ENCODE measurements around the gene PITPNM3.

Gene PITPNM3

DNA sequence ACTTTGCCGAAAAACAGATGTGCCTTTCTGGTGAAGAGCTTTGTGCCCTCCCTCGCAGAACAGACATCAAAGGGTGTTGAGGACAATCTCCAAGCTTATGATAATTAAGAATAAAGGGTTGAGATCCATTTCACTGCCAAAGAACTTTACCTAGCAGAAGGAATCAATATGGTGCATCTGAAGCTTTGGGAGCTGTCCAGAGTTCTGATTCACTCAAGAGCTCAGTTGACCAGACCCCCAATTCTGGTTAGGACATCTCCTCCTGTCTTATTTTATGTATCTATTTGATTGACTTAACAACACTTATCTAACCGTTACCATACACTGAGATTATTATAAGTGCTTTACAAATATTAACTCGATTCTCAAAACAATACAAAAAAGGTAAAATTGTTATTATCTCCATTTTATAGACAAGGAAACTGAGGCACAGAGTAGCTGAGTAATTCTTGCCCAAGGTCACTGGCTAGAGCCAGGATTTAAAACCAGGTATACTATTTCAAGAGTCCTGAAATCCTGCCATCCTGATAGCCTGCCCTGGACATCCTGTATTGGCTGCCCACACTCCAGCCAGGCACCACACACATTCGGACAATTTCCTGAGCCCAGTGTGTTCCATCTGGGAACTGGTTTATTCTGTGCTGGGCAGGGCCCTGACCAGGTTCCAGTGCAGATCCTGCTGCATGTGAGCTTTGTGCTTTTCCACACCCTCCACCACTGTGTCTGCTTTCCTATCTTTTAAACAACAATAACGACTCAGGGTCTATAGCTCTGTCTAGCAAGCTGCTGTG is 29.8 kb downstream of the PITPNM3 start:
- TF ChIP-seq, protein P1, sequence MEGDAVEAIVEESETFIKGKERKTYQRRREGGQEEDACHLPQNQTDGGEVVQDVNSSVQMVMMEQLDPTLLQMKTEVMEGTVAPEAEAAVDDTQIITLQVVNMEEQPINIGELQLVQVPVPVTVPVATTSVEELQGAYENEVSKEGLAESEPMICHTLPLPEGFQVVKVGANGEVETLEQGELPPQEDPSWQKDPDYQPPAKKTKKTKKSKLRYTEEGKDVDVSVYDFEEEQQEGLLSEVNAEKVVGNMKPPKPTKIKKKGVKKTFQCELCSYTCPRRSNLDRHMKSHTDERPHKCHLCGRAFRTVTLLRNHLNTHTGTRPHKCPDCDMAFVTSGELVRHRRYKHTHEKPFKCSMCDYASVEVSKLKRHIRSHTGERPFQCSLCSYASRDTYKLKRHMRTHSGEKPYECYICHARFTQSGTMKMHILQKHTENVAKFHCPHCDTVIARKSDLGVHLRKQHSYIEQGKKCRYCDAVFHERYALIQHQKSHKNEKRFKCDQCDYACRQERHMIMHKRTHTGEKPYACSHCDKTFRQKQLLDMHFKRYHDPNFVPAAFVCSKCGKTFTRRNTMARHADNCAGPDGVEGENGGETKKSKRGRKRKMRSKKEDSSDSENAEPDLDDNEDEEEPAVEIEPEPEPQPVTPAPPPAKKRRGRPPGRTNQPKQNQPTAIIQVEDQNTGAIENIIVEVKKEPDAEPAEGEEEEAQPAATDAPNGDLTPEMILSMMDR (IDR thresholded peaks at IDR 0.05; ENCODE audit: borderline replicate concordance, insufficient read depth, low read depth, low read length) = no peak
- H3K4me3 ChIP-seq (ENCODE audit: low read depth, low read length) = no peak overlapping the region

DNA sequence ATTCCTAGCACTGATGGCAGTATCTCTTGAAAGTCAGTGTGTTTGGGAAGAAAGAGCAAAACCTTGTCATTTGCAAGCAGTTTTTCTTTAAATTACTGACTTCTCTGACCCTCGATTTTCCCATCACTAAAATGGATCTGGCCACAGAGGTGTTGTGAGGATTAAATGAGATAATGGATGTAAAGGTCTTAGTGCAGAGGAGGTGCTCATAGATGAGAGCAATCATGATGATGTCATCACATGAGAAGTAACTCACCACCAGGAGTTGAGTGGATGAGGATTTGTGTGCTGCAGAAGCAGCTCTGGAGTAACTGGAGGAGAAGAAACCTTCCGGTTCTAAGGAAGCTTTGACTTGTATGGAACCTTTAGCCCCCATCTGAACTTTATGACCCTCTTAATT is 30.6 kb downstream of the PITPNM3 start:
- TF ChIP-seq, protein P1 (IDR thresholded peaks at IDR 0.05; ENCODE audit: borderline replicate concordance, insufficient read depth, low read depth, low read length) = no peak

DNA sequence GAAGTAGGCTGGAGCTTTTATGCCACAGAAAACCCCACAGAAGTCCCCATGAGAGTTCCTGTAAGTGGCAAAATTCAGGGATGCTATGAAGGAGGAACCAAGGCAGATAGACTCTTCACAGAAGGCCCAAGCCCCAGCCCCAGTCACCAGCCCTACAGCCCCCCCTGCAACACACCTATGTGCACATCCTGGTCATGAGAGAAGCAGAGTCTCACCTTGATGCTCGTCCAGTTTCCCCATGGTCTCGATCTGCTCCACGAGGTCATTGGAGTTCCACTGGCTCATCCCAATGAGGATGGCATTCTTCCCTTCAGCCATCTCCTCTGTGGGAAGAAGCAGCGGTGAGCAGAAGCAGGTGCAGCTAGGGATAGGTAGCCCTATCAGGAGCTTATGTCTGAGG is 31.2 kb downstream of the PITPNM3 start:
- no peak overlapping the region for H3K4me3 ChIP-seq (ENCODE audit: low read depth, low read length)
- TF ChIP-seq, protein P1 (IDR thresholded peaks at IDR 0.05; ENCODE audit: borderline replicate concordance, insufficient read depth, low read depth, low read length) = no peak

More for the DNA sequence above, 30.6 kb downstream of the PITPNM3 start:
- no peak overlapping the region for H3K4me3 ChIP-seq (ENCODE audit: low read depth, low read length)

DNA sequence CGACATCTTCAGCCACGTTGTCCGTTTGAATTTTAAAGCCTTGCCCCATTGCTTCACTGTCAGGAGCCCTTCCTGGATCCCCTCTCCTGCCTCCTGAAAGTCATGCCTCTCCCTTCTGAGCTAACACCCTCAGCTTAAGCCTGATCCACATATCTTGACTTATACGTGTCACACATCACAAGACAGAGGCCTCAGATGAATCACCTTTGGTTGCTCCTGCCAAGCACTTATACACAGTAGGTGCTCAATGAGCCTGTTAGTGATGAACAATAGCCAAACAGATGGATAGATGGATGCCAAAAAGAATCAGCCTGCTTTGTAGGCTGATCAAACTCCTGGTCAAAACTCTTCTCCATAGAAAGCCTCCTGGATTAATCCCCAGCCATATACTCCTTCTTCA is 31.8 kb downstream of the PITPNM3 start:
- TF ChIP-seq, protein P1 (IDR thresholded peaks at IDR 0.05; ENCODE audit: borderline replicate concordance, insufficient read depth, low read depth, low read length) = no peak
- no peak overlapping the region for H3K4me3 ChIP-seq (ENCODE audit: low read depth, low read length)

DNA sequence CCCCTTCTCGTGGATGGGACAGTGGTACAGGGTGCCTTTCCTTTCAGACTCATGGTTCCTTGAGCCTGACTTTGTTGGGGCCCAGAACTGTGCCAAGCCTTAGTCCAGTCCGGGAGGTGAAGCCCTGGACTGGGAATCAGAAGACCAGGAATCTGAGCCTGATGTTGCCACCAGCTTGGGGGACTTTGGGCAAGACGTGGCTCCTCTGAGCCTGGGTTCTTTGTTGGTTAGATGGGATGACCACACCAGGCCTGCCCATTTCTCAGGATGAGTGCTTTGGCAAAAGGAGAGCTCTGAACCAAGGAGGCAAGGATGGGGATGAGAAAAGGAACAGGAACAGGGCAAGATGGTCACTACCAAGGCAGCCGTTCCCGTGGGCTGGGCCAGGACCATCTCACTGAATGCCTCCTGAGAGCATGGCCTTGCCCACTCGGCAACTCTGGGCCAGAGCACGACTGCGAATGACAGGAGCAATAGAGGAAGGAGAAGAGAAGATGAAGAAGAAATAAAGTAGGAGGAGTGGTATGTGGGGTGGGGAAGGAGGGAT is 32.5 kb downstream of the PITPNM3 start:
- TF ChIP-seq, protein P1 (IDR thresholded peaks at IDR 0.05; ENCODE audit: borderline replicate concordance, insufficient read depth, low read depth, low read length) = no peak
- H3K4me3 ChIP-seq (ENCODE audit: low read depth, low read length) = no peak overlapping the region

DNA sequence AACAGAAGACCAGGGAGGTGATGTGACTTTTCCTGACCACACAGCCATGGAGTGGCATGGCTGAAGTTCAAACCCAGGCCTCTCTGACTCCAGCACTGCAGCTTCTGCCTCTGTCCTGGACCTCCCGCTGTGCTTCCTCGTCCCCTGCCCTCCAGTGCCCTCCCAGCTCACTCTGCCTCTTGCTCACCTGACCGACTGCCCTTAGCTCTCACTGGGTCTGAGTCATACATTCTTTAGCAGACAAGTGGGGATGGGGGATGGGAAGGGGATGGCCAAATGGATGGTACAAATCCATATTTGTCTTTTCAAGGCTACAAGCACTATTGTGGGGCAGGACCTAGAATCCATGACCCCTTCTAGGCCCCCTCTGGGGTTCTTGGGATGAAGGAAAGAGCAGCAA is 33.0 kb downstream of the PITPNM3 start:
- TF ChIP-seq, protein P1 (IDR thresholded peaks at IDR 0.05; ENCODE audit: borderline replicate concordance, insufficient read depth, low read depth, low read length) = no peak
- no peak overlapping the region for H3K4me3 ChIP-seq (ENCODE audit: low read depth, low read length)

DNA sequence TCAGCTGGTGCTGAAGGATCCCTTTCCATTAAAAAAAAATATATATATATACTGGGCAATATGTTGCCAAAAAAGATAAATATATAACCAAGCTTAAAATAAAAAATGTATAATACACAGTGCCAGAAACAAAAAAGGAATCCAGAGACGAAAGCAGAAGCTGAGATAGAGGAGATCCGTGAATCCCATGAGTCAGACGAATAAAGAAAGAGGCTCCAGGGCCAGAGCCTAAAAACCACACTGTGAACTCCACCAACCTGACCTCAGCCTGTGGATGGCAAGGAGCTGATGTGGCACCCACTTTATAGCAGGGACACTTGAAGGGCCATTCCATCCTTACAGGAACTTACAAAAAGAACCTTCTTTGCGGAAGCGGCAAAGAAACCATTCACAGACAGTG is 34.8 kb downstream of the PITPNM3 start:
- TF ChIP-seq, protein P1 (IDR thresholded peaks at IDR 0.05; ENCODE audit: borderline replicate concordance, insufficient read depth, low read depth, low read length) = no peak
- H3K4me3 ChIP-seq (ENCODE audit: low read depth, low read length) = no peak overlapping the region

Measured in GM12875 (cell line).